ENCODE measurements around the gene SNRNP48. TPM values are rescaled to one million over a fixed set of nuclear protein-coding genes. Genes with fewer than 3 reads are reported as not detected.

Gene SNRNP48
- total RNA-seq, 1 donor from 2014 or later: 13.3 TPM

- no peak for DNase-seq (ENCODE audit: low spot score)
- H3K36me3 Mint-ChIP-seq (ENCODE audit: low read depth, unreplicated experiment): peaks cover 30% of the 10 kb centered on the region
- H3K9me3 Mint-ChIP-seq (ENCODE audit: unreplicated experiment): no peaks in the 10 kb centered on the region
- no peak overlapping the region for H3K4me3 Mint-ChIP-seq (ENCODE audit: unreplicated experiment)
- H3K4me1 Mint-ChIP-seq (ENCODE audit: unreplicated experiment): peaks cover 7% of the 10 kb centered on the region
- no peak for TF ChIP-seq CTCF (IDR thresholded peaks at IDR 0.05; ENCODE audit: unreplicated experiment)
- no peaks in the 10 kb centered on the region for H3K27me3 Mint-ChIP-seq (ENCODE audit: unreplicated experiment)
- H3K27ac Mint-ChIP-seq (ENCODE audit: unreplicated experiment): no peak overlapping the region
These were observed 4.6 kb upstream of the SNRNP48 start for GRCh38 chr6:7585287-7585930.

DNA sequence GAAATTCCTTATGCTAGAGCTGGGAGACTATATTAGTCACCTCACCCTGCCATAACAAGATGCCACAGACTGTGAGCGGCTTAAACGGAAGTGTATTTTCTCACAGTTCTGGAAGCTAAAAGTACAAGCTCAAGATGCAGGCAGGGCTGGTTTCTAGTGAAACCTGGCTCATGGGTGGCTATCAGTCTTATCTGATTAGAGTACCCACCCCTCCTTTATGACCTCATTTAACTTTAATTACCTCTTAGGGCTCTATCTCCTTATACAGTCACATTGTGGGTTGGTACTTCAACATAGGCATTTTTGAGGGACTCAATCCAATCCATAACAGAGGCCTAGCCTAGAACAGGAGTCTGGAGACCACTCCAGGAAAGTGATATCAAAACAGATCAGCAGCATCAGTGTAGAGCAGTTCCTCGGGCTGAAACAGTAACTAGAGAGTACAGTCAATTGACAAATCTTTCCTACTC, 2.3 kb upstream of the SNRNP48 start:
- no peak for TF ChIP-seq CTCF (IDR thresholded peaks at IDR 0.05; ENCODE audit: unreplicated experiment)
- H3K4me3 Mint-ChIP-seq (ENCODE audit: unreplicated experiment): no peak overlapping the region
- no peak for DNase-seq (ENCODE audit: low spot score)
- H3K36me3 Mint-ChIP-seq (ENCODE audit: low read depth, unreplicated experiment): peaks cover 27% of the 10 kb centered on the region
- peaks cover 20% of the 10 kb centered on the region for H3K4me1 Mint-ChIP-seq (ENCODE audit: unreplicated experiment)
- H3K27ac Mint-ChIP-seq (ENCODE audit: unreplicated experiment): no peak overlapping the region
- H3K27me3 Mint-ChIP-seq (ENCODE audit: unreplicated experiment): peaks cover 3% of the 10 kb centered on the region
- no peaks in the 10 kb centered on the region for H3K9me3 Mint-ChIP-seq (ENCODE audit: unreplicated experiment)

DNA sequence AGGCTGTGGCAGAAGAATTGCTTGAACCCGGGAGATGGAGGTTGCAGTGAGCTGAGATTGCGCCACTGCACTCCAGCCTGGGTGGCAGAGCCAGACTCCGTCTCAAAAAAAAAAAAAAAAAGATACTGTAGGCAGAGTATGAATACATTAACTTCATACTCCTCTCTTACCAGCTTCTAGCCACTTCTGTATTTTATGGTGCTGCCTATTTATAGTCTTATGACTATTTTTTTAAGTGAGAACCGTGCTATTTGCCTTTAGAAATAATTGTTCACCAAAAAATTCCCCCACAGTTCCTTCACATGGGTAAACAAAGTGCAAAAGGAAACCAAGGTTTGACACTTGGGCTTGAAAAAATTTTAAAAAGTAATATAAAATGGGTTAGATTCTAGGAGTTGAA, 1.5 kb upstream of the SNRNP48 start:
- H3K27ac Mint-ChIP-seq (ENCODE audit: unreplicated experiment): no peak overlapping the region
- no peak for TF ChIP-seq CTCF (IDR thresholded peaks at IDR 0.05; ENCODE audit: unreplicated experiment)
- H3K27me3 Mint-ChIP-seq (ENCODE audit: unreplicated experiment): peaks cover 3% of the 10 kb centered on the region
- H3K9me3 Mint-ChIP-seq (ENCODE audit: unreplicated experiment): no peaks in the 10 kb centered on the region
- DNase-seq (ENCODE audit: low spot score): no peak
- H3K4me3 Mint-ChIP-seq (ENCODE audit: unreplicated experiment): no peak overlapping the region
- H3K36me3 Mint-ChIP-seq (ENCODE audit: low read depth, unreplicated experiment): peaks cover 19% of the 10 kb centered on the region
- H3K4me1 Mint-ChIP-seq (ENCODE audit: unreplicated experiment): peaks cover 20% of the 10 kb centered on the region

GRCh38 chr6:7589221-7589620, 777 bp upstream of the SNRNP48 start:
- Mint-ChIP-seq H3K9me3 (ENCODE audit: unreplicated experiment) (no peaks in the 10 kb centered on the region), H3K4me3 (ENCODE audit: unreplicated experiment) (peak overlapping the region; percentile 99), H3K4me1 (ENCODE audit: unreplicated experiment) (peaks cover 20% of the 10 kb centered on the region), H3K36me3 (ENCODE audit: low read depth, unreplicated experiment) (peaks cover 14% of the 10 kb centered on the region), H3K27ac (ENCODE audit: unreplicated experiment) (no peak overlapping the region), H3K27me3 (ENCODE audit: unreplicated experiment) (peaks cover 3% of the 10 kb centered on the region)
- TF ChIP-seq CTCF (IDR thresholded peaks at IDR 0.05; ENCODE audit: unreplicated experiment): no peak
- no peak for DNase-seq (ENCODE audit: low spot score)

GRCh38 chr6:7590918-7591302, 912 bp downstream of the SNRNP48 start:
- Mint-ChIP-seq H3K36me3 (ENCODE audit: low read depth, unreplicated experiment) (peaks cover 7% of the 10 kb centered on the region), H3K9me3 (ENCODE audit: unreplicated experiment) (no peaks in the 10 kb centered on the region), H3K27ac (ENCODE audit: unreplicated experiment) (no peak overlapping the region), H3K27me3 (ENCODE audit: unreplicated experiment) (peaks cover 3% of the 10 kb centered on the region), H3K4me1 (ENCODE audit: unreplicated experiment) (peaks cover 20% of the 10 kb centered on the region), H3K4me3 (ENCODE audit: unreplicated experiment) (peak overlapping the region; percentile 95)
- no peak for TF ChIP-seq CTCF (IDR thresholded peaks at IDR 0.05; ENCODE audit: unreplicated experiment)
- DNase-seq (ENCODE audit: low spot score): no peak
